CD4-positive, alpha-beta T cell (primary cell): ENCODE data around the gene HDAC3. TPM values are rescaled to one million over a fixed set of nuclear protein-coding genes. Genes with fewer than 3 reads are reported as not detected.

Experiments used
- ATAC-seq: fragments of 200-7000 bp; cut with Tn5 transposase; one replicate; pipeline ENCODE4 v1.10.0; 2022; ENCODE audit warnings: mild to moderate bottlenecking; ENCODE audit not compliant: poor library complexity
- CTCF ChIA-PET: fragments of 350-600 bp; sonication (Branson Sonifier 250); formaldehyde crosslinking; loops from one replicate; lab custom pipeline; 2021; ENCODE audit warnings: antibody characterized with exemption, inconsistent platforms; lab: Charles Lee
- POLR2A ChIA-PET: fragments of 350-600 bp; sonication (Branson Sonifier 250); formaldehyde crosslinking; loops from one replicate; lab custom pipeline; 2021; ENCODE audit warnings: antibody characterized with exemption, inconsistent platforms; lab: Charles Lee
- DNase-seq, 14 experiments: peaks; one replicate each; pipeline ENCODE4 v3.0.0-alpha.2; 2013 to 2020; ENCODE audit warnings: mixed read lengths in 2 of 14
- H3K27ac ChIP-seq, 2 donors: one replicate each; pipeline versions ENCODE4 v1.5.1 to v1.7.0; 2013; ENCODE audit warnings: low read length in 2 of 2, low read depth in 1 of 2, mild to moderate bottlenecking in 1 of 2
- H3K27me3 ChIP-seq, 2 experiments: 1 replicate in 1 of 2; 2 replicates in 1 of 2; pipeline versions ENCODE4 v1.6.1 to v1.7.0; 2013; ENCODE audit warnings: low read length in 2 of 2, control low read depth in 1 of 2, mild to moderate bottlenecking in 1 of 2, moderate library complexity in 1 of 2; ENCODE audit not compliant: insufficient read depth in 2 of 2, control insufficient read depth in 1 of 2
- H3K36me3 ChIP-seq: one replicate; pipeline ENCODE4 v1.6.1; 2013; ENCODE audit warnings: low read length, control low read depth; ENCODE audit not compliant: insufficient read depth
- H3K4me1 ChIP-seq: one replicate; pipeline ENCODE4 v1.6.1; 2013; ENCODE audit warnings: low read length, control low read depth; ENCODE audit not compliant: insufficient read depth
- H3K4me3 ChIP-seq: one replicate; pipeline ENCODE4 v1.5.1; 2013; ENCODE audit warnings: mild to moderate bottlenecking, low read length, moderate library complexity
- H3K9me3 ChIP-seq, 2 experiments: 1 replicate in 1 of 2; 2 replicates in 1 of 2; pipeline versions ENCODE4 v1.6.1 to v1.7.0; 2013; ENCODE audit warnings: low read length in 2 of 2, mild to moderate bottlenecking in 2 of 2, control low read depth in 1 of 2, moderate library complexity in 1 of 2; ENCODE audit not compliant: control insufficient read depth in 1 of 2, insufficient read depth in 1 of 2
- H3K27ac Mint-ChIP-seq: one replicate; pipeline ENCODE4 v1.8.0; 2020; ENCODE audit warnings: mixed read lengths
- H3K27me3 Mint-ChIP-seq: one replicate; pipeline ENCODE4 v1.8.0; 2021; ENCODE audit warnings: mixed read lengths
- H3K36me3 Mint-ChIP-seq: one replicate; pipeline ENCODE4 v1.8.0; 2021; ENCODE audit warnings: low read depth, mixed read lengths
- H3K4me1 Mint-ChIP-seq: one replicate; pipeline ENCODE4 v1.8.0; 2021; ENCODE audit warnings: low read depth, mixed read lengths
- H3K4me3 Mint-ChIP-seq: one replicate; pipeline ENCODE4 v1.8.0; 2020; ENCODE audit warnings: mild to moderate bottlenecking, mixed read lengths
- H3K9me3 Mint-ChIP-seq: one replicate; pipeline ENCODE4 v1.8.0; 2020; ENCODE audit warnings: mixed read lengths
- CTCF ChIP-seq: fragments of 200-600 bp; IDR thresholded peaks from one replicate; pipeline ENCODE4 v1.8.0; 2022; ENCODE audit warnings: antibody characterized with exemption, mild to moderate bottlenecking
- intact Hi-C, 2 experiments: fragments of 100-400 bp; cut with DNase I in 1 of 2; cut with micrococcal nuclease in 1 of 2; formaldehyde crosslinking; loops; one replicate each; pipeline versions ENCODE4 v1.15.1 to v1.9.0; 2023 to 2025; cut with DNase I, micrococcal nuclease
- total RNA-seq, 174 experiments: library from RNA in 2 of 174; stranded (reverse) in 2 of 174; gene quantifications; one replicate each; pipeline ENCODE4 v1.2.3 and lab custom pipeline; 2021 to 2026

HDAC3 gene
- total RNA-seq, 2 experiments from 2014 or later: 51.1 to 52.7 TPM

GRCh38 chr5:141641634-141642267 is 5.1 kb upstream of the HDAC3 start:
- H3K4me1 Mint-ChIP-seq: peaks cover 7% of the 10 kb centered on the region
- Histone ChIP-seq H3K4me3 (no peak overlapping the region), H3K4me1 (peaks cover 18% of the 10 kb centered on the region), H3K9me3 (no peaks in the 10 kb centered on the region), H3K36me3 (peaks cover 59% of the 10 kb centered on the region), H3K27ac (no peak overlapping the region), H3K27me3 (no peaks in the 10 kb centered on the region)
- intact Hi-C loops: no loop called here
- TF ChIP-seq CTCF: no peak
- peak overlapping the region; percentile 31 for H3K4me3 Mint-ChIP-seq
- H3K27ac Mint-ChIP-seq: peak overlapping the region; percentile 21
- H3K27me3 Mint-ChIP-seq: no peaks in the 10 kb centered on the region
- CTCF ChIA-PET: interaction anchor here (0.9 to 1.4 kb wide), 3 partner anchors 9 to 319 kb away, joined by 3 to 4 read pairs (median 3); partner anchors contain the start of gene FCHSD1
- no peaks in the 10 kb centered on the region for H3K9me3 Mint-ChIP-seq
- POLR2A ChIA-PET: interaction anchor here (1.2 to 1.7 kb wide), 2 partner anchors 9 kb away, joined by 3 to 11 read pairs; partner anchors contain the start of gene FCHSD1
- no peak for ATAC-seq
- no peak for DNase-seq
- peaks cover 50% of the 10 kb centered on the region for H3K36me3 Mint-ChIP-seq

- ChIA-PET POLR2A (interaction anchor here (1.2 kb wide), 1 partner anchor 10 kb away, joined by 3 read pairs; no protein-coding TSS in a partner anchor), CTCF (interaction anchor here (1.4 kb wide), 1 partner anchor 9 kb away, joined by 3 read pairs; no protein-coding TSS in a partner anchor)
- Histone ChIP-seq H3K27me3 (no peaks in the 10 kb centered on the region), H3K9me3 (no peaks in the 10 kb centered on the region), H3K36me3 (peaks cover 49% of the 10 kb centered on the region), H3K27ac (no peak overlapping the region), H3K4me3 (no peak overlapping the region), H3K4me1 (peaks cover 26% of the 10 kb centered on the region)
- Mint-ChIP-seq H3K4me3 (peak overlapping the region; percentile 48), H3K36me3 (peaks cover 45% of the 10 kb centered on the region), H3K27me3 (no peaks in the 10 kb centered on the region), H3K9me3 (no peaks in the 10 kb centered on the region), H3K27ac (peak overlapping the region; percentile 21), H3K4me1 (peaks cover 14% of the 10 kb centered on the region)
- no peak for DNase-seq
- no peak for ATAC-seq
- TF ChIP-seq CTCF: no peak
- intact Hi-C loops: no loop called here
Observed at GRCh38 chr5:141640698-141641097, 4.0 kb upstream of the HDAC3 start.

- no peaks in the 10 kb centered on the region for H3K9me3 ChIP-seq
- H3K27ac ChIP-seq: no peak overlapping the region
- CTCF ChIA-PET: no interaction called here
- POLR2A ChIA-PET: no interaction called here
- Mint-ChIP-seq H3K27me3 (no peaks in the 10 kb centered on the region), H3K27ac (no peak overlapping the region), H3K4me1 (peaks cover 21% of the 10 kb centered on the region), H3K4me3 (peak overlapping the region; percentile 15), H3K36me3 (peaks cover 46% of the 10 kb centered on the region), H3K9me3 (no peaks in the 10 kb centered on the region)
- intact Hi-C loops: no loop called here
- no peak overlapping the region for H3K4me3 ChIP-seq
- peaks cover 44% of the 10 kb centered on the region for H3K36me3 ChIP-seq
- DNase-seq: no peak
- peaks cover 32% of the 10 kb centered on the region for H3K4me1 ChIP-seq
- no peaks in the 10 kb centered on the region for H3K27me3 ChIP-seq
- ATAC-seq: no peak
- no peak for TF ChIP-seq CTCF
Observed at GRCh38 chr5:141640051-141640415, 3.4 kb upstream of the HDAC3 start.
